HCEC 1CT (cell line): ENCODE results near the gene SERPINA1.
"Not testable (repeated sequence)": the region's sequence is repeated elsewhere in the genome, so short reads cannot be mapped to it uniquely, and the experiment has no call there.

Experiments used
- DNase-seq: peaks from one replicate; pipeline ENCODE4 v3.0.0-alpha.2; 2017

SERPINA1 gene

GRCh38 chr14:94382716-94383596 lies 5.4 kb downstream of the SERPINA1 start:
- DNase-seq = no peak

DNA sequence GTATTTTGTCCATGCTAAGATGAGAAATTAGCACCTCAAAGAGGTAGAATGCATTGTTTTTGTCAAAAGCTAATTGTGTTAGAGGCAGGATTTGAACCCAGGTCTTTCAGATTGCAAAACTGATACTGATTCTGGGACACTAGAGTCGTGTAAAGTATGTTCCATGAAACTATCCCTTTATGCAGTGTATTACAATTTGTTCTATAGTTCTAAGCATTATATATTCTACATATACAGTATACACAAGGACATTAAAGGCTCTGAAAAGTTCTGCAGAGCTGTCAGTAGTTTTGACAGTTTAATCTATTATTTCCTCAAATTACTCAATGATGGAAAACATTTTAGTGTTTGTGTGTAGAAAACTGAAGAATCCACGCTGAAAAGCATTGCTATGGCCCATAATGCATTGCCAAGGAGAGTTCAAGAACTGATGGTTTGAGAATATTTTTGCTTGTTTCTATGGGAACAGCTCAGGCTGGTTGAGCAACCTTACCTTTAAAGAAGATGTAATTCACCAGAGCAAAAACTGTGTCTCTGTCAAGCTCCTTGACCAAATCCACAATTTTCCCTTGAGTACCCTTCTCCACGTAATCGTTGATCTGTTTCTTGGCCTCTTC lies 6.2 kb downstream of the SERPINA1 start:
- no peak for DNase-seq

GRCh38 chr14:94381149-94382030 lies 7.0 kb downstream of the SERPINA1 start:
- no peak for DNase-seq

DNA sequence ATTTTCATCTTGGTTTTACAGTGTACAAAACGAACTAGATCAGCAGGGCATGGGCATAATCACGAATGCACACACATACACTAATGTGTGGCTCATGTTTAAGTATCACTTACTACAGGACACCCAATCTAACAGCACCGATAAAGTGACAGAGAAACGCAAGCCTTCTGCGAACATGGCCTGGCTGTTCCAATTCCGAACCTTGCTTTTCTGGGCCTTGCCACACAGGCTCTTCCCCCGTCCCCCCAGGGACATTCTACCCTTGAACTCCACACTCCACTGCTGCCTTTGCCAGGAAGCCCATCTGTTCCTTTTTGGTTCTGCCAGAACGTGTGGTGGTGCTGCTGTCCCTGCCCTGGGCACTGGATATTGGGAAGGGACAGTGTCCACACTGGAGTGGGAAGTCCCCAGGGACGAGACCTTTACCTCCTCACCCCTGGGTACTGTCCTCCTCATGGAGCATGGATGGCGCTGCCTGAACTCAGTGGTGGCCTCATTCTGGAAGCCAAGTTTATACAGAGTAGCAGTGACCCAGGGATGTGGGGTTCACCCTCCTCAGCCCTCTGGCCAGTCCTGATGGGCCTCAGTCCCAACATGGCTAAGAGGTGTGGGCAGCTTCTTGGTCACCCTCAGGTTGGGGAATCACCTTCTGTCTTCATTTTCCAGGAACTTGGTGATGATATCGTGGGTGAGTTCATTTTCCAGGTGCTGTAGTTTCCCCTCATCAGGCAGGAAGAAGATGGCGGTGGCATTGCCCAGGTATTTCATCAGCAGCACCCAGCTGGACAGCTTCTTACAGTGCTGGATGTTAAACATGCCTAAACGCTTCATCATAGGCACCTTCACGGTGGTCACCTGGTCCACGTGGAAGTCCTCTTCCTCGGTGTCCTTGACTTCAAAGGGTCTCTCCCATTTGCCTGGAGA lies 7.9 kb downstream of the SERPINA1 start:
- DNase-seq = no peak

GRCh38 chr14:94379291-94380224 lies 8.8 kb downstream of the SERPINA1 start:
- no peak for DNase-seq

- DNase-seq = no peak
Observed at GRCh38 chr14:94378527-94379290, 9.7 kb downstream of the SERPINA1 start.

DNA sequence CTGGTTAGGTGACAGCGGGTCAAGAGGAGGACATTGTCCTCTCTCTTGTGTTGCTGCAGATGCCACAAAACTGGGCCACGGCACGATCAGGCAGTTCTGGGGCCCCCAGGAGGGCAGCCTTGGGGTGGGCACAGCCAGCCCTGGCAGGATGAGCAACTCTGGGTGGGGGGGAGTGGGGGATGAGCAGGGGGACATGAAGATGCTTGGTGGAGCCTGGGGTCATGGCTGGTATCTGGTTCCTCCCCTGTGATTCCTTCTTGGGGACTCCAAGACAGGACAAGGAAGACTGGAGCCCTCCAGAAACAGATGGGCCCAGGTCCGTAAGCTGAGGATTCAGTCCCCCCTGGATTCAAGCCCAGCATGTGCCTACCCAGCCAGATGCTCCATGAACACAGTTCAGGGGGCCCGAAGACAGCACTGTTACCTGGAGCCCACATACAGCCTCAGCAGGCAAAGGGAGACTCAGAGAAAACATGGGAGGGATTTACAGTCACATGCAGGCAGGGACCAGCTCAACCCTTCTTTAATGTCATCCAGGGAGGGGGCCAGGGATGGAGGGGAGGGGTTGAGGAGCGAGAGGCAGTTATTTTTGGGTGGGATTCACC lies 10.4 kb downstream of the SERPINA1 start:
- DNase-seq = no peak

GRCh38 chr14:94376976-94377865 lies 11.2 kb downstream of the SERPINA1 start:
- DNase-seq = no peak

- DNase-seq = no peak
Observed at GRCh38 chr14:94376108-94376975, 12.1 kb downstream of the SERPINA1 start.

DNA sequence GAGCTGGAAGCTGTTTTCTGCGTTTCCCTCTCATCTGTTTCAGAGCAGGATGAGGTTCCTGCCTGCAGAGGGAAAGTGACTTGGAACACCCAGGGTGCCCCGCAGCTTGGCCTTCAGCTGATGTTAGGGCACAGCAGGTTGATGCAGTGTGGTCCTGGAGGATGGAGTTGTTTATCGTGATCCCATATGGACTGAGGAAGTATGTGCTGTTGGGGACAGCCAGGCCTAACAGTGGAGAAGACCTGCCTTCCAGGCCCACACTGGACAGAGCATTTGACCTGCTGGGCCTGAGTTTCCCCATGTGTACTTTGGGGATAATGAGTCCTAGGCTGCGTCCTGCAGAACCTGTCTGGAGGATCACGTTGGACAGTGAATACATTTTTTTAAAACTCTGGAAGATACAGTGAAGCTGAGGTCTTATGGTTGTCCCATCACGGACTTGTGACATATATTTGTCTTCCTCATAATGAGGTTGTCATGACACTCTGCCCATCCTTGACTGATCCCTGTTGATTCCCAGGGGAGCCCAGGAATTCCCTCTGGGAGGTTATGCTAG lies 12.8 kb downstream of the SERPINA1 start:
- DNase-seq = no peak

GRCh38 chr14:94374749-94375260 lies 13.6 kb downstream of the SERPINA1 start:
- DNase-seq = no peak

DNA sequence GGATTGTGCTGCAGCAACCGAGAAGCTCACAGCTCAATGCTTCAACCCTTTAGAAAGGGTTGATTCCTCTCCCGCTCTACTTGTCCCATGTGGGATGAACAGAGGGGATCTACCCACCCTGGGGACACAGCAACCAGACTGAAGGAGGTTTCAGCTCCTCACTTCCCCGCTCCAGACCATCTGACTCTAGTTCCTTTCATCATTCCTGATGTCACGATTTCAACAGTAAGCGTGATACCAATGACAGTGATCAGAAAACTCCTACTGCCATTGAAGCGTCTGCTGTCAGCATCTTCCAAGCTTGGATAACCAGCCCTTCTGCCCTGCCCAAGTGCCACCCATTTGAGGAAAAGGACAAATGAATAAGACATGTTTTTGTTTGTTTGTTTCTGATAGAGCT lies 14.3 kb downstream of the SERPINA1 start:
- no peak for DNase-seq

DNA sequence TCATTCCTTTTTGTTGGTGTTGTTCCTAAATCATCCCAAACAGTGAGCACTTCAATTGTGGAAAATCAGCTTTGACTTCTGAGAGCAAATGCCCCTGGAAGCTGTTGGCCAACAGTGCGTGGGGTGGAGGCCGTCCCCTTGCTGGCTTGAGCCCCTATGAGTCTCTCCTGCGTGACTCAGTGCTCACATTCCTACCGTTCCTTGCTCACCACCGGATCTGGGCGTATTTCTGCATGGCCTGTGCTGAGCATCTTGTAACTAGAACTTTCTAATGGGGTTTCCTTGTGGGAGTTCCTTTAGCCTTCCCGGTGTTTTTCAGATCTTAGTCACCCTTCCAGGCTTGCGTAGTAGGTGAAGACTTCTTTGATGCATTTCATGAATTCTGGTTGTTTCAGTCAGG lies 14.7 kb downstream of the SERPINA1 start:
- peak; percentile 96 for DNase-seq

- DNase-seq = no peak
Observed at GRCh38 chr14:94372021-94372605, 16.3 kb downstream of the SERPINA1 start.

GRCh38 chr14:94370524-94370910 lies 17.9 kb downstream of the SERPINA1 start:
- no peak for DNase-seq

- not testable (repeated sequence) for DNase-seq
Observed at GRCh38 chr14:94369766-94370523, 18.5 kb downstream of the SERPINA1 start.
